ENCODE results near the gene SLC35A5. TPM values are rescaled to one million over a fixed set of nuclear protein-coding genes. Genes with fewer than 3 reads are reported as not detected.

Gene SLC35A5
- total and polyA plus RNA-seq, 2 of the 8 experiments (the other 6 are each of a cell fraction or from before 2014, with no cell fraction given): 36.5 to 38.6 TPM

- no peak for TF ChIP-seq CEBPB (IDR thresholded peaks at IDR 0.05; ENCODE audit: low read depth, low read length)
- no peak for TF ChIP-seq NANOG (IDR thresholded peaks at IDR 0.05; ENCODE audit: insufficient read depth, low read depth, low read length, poor library complexity, severe bottlenecking)
- 0 out of 2 replicates have a peak, but pooled peaks have one; percentile 23 for TF ChIP-seq RBBP5 (IDR thresholded peaks at IDR 0.05; ENCODE audit: borderline replicate concordance, low read depth, low read length)
- TF ChIP-seq SP2 (IDR thresholded peaks at IDR 0.05; ENCODE audit: low read length): no peak
- peak; percentile 71 for TF ChIP-seq ASH2L (IDR thresholded peaks at IDR 0.05; ENCODE audit: low read length)
- TF ChIP-seq BACH1 (IDR thresholded peaks at IDR 0.05; ENCODE audit: low read length): no peak
- no peak for TF ChIP-seq EP300 (IDR thresholded peaks at IDR 0.05; ENCODE audit: borderline replicate concordance in 1 of 2, low read depth in 2 of 2, low read length in 2 of 2)
- no peak for TF ChIP-seq CBX8 (IDR thresholded peaks at IDR 0.05; ENCODE audit: borderline replicate concordance, low read depth, low read length)
- no peak for TF ChIP-seq GTF2F1 (IDR thresholded peaks at IDR 0.05; ENCODE audit: borderline replicate concordance, low read depth, low read length)
- TF ChIP-seq TAF1 (IDR thresholded peaks at IDR 0.05; ENCODE audit: low read depth, low read length): peak; percentile 56; the same call in 1 of the 2 replicates
- TF ChIP-seq RXRA (IDR thresholded peaks at IDR 0.05; ENCODE audit: insufficient read depth, low read depth, low read length): no peak
- TF ChIP-seq EGR1 (IDR thresholded peaks at IDR 0.05; ENCODE audit: borderline replicate concordance, low read depth, low read length): no peak
- no peak for TF ChIP-seq BRCA1 (IDR thresholded peaks at IDR 0.05; ENCODE audit: low read depth, low read length)
- no peak for TF ChIP-seq FOSL1 (IDR thresholded peaks at IDR 0.05; ENCODE audit: insufficient read depth, low read depth, low read length)
- no peak for TF ChIP-seq RFX5 (IDR thresholded peaks at IDR 0.05; ENCODE audit: borderline replicate concordance, low read depth, low read length)
- TF ChIP-seq, protein P1, sequence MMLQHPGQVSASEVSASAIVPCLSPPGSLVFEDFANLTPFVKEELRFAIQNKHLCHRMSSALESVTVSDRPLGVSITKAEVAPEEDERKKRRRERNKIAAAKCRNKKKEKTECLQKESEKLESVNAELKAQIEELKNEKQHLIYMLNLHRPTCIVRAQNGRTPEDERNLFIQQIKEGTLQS (IDR thresholded peaks at IDR 0.05; ENCODE audit: insufficient read depth, low read depth, low read length): peak; percentile 47; the same call in 1 of the 2 replicates
- peak in 1 of 2 experiments; percentile 55; a peak in 1 of 3 replicates for TF ChIP-seq POLR2A (IDR thresholded peaks at IDR 0.05; ENCODE audit: control extremely low read depth in 1 of 2, low read depth in 2 of 2, low read length in 2 of 2)
- peak; percentile 36 for TF ChIP-seq SRF (IDR thresholded peaks at IDR 0.05; ENCODE audit: low read depth, low read length)
- no peak; a peak in 1 of 4 replicates for TF ChIP-seq HDAC2 (IDR thresholded peaks at IDR 0.05; ENCODE audit: borderline replicate concordance in 1 of 2, low read depth in 2 of 2, low read length in 2 of 2)
- no peak for TF ChIP-seq HDAC6 (IDR thresholded peaks at IDR 0.05; ENCODE audit: low read depth, low read length)
- TF ChIP-seq JUN (IDR thresholded peaks at IDR 0.05; ENCODE audit: low read depth, low read length): no peak
Observed at GRCh38 chr3:112560721-112561483, 943 bp upstream of the SLC35A5 start (continued).
